HG03159 (cell line): ENCODE results near the gene NRXN3.

ENCODE experiments used
- ATAC-seq: cut with Tn5 transposase; IDR thresholded peaks from one replicate; pipeline ENCODE4 v1.9.1; 2021; ENCODE audit warnings: mild to moderate bottlenecking, moderate library complexity; ENCODE audit not compliant: unreplicated experiment

Gene NRXN3

GRCh38 chr14:79037593-79037992 is 867.4 kb downstream of the NRXN3 start:
- no peak for ATAC-seq

- ATAC-seq = no peak
These were observed 870.6 kb downstream of the NRXN3 start for GRCh38 chr14:79040790-79041189.

- ATAC-seq = no peak
These were observed 873.2 kb downstream of the NRXN3 start for GRCh38 chr14:79043194-79043889.

GRCh38 chr14:79044894-79045624 is 874.9 kb downstream of the NRXN3 start:
- ATAC-seq = no peak

- no peak for ATAC-seq
These were observed 880.9 kb downstream of the NRXN3 start for GRCh38 chr14:79050787-79051727.

GRCh38 chr14:79051742-79052141 is 881.6 kb downstream of the NRXN3 start:
- no peak for ATAC-seq

GRCh38 chr14:79056879-79057278 is 886.7 kb downstream of the NRXN3 start:
- no peak for ATAC-seq

GRCh38 chr14:79057333-79057732 is 887.2 kb downstream of the NRXN3 start:
- ATAC-seq = no peak

GRCh38 chr14:79062226-79062625 is 892.1 kb downstream of the NRXN3 start:
- ATAC-seq = no peak

GRCh38 chr14:79064214-79064613 is 894.0 kb downstream of the NRXN3 start:
- peak; percentile 63 for ATAC-seq

GRCh38 chr14:79074510-79074909 is 904.3 kb downstream of the NRXN3 start:
- no peak for ATAC-seq

- no peak for ATAC-seq
These were observed 906.3 kb downstream of the NRXN3 start for GRCh38 chr14:79076428-79076827.

- no peak for ATAC-seq
These were observed 906.9 kb downstream of the NRXN3 start for GRCh38 chr14:79077096-79077495.

- ATAC-seq = no peak
These were observed 909.9 kb downstream of the NRXN3 start for GRCh38 chr14:79080040-79080439.

- no peak for ATAC-seq
These were observed 912.7 kb downstream of the NRXN3 start for GRCh38 chr14:79082883-79083282.

- ATAC-seq = no peak
These were observed 913.2 kb downstream of the NRXN3 start for GRCh38 chr14:79083356-79083755.

GRCh38 chr14:79084861-79085260 is 914.7 kb downstream of the NRXN3 start:
- ATAC-seq = no peak

GRCh38 chr14:79089576-79089975 is 919.4 kb downstream of the NRXN3 start:
- no peak for ATAC-seq

GRCh38 chr14:79090641-79091180 is 920.5 kb downstream of the NRXN3 start:
- ATAC-seq = no peak

GRCh38 chr14:79091381-79091963 is 921.3 kb downstream of the NRXN3 start:
- no peak for ATAC-seq

- ATAC-seq = no peak
These were observed 923.4 kb downstream of the NRXN3 start for GRCh38 chr14:79093531-79093930.
